Fibroblast of pulmonary artery (primary cell): ENCODE results near the gene ABTB2.

ENCODE experiments used
- DNase-seq: peaks from one replicate; pipeline ENCODE4 v3.0.0-alpha.2; 2010; ENCODE audit warnings: low read depth
- H3K4me3 ChIP-seq: replicated peaks from 2 replicates; pipeline ENCODE4 v1.5.1; 2011; ENCODE audit warnings: low read depth, mild to moderate bottlenecking, control low read depth, low read length, moderate library complexity
- CTCF ChIP-seq: IDR thresholded peaks from 2 replicates; pipeline ENCODE4 v1.5.1; 2011; ENCODE audit warnings: mild to moderate bottlenecking, control low read depth, low read length, inconsistent platforms; ENCODE audit errors: missing control alignments

ABTB2 gene

DNA sequence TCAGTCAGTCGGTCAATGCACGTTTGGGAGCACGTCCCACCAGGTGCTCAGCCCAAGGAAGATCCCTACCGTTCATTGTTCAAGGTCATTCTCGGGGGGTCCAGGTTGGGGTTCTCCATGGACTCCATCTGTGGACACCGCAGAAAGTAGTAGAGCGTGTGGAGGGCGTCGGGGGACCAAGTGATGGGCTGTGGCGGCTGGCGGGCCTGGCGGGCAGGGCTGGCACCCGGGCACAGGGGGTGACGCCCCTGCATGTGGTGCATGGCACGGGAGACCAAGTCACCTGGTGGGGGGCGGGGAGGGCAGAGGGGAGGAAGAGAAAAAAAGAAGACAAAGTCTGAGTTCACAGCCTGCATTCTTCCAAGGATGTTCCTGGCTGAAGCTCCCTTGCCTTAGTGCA is 160.6 kb downstream of the ABTB2 start:
- TF ChIP-seq CTCF: no peak
- no peak for DNase-seq
- no peak overlapping the region for H3K4me3 ChIP-seq

GRCh38 chr11:34194576-34195335 is 163.1 kb downstream of the ABTB2 start:
- DNase-seq: no peak
- no peak for TF ChIP-seq CTCF
- no peak overlapping the region for H3K4me3 ChIP-seq

DNA sequence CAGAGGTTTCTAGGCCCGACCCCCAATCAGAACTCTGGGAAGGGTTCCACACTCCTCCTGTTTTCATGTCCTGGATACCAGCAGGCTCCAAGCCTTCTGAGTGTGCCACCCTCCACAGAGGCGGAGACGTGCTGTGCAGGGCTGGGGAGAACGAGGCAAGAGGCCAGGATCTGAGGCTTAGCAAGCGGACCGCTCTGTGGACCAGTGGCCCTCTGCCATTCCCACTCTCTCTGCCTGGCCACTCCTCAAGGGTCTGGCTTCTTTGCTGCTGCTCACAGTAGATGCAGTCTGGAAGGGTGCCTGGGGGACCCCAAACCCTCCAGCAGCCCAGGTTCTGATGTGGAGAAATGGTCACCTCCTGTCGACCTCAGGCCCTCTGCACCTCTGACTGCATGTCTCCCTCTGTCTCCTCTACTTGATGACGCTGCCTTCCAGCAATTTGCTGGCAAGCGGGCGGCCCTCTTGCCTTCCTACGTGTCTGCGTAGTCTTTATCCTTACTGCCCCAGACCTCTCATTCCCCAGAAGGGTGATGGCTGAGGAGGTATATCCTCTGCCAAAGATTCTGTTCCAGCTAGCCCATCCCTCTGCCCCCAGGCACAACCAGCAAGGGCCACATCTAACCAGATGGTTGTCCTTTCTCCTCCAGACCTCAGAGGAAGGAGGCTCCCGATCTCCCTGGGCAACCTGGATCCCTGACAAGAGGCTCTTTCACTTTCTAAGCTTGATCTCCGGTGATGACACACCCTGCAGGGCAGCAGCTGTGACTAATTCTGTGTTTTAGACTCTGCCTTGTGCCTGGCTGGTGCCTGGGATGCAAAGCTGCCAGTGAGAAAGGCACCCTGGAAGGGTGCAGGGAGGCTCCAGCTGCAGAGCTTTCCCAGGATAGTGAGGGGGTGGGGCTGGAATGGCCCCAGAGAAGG is 165.1 kb downstream of the ABTB2 start:
- peak overlapping the region; percentile 36 for H3K4me3 ChIP-seq
- no peak for TF ChIP-seq CTCF

DNA sequence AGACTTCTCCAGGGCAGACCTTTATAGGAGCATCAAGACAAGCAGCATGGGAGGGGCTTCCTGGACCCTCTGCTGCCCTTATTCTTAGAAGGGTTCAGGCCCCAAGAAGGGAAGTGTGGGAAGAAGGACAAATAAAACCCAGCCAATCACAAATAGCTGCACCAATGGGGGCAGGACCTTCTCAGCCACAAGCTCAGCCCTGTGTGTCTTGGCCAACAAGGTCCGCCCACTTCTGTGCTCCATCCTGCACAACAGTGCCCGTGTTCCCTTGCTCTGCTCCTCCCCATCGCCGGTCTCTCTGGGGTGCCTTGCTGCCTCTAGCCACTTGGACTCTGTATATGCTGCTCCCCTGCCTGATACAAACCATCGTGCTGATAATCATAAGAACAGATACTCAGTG is 166.2 kb downstream of the ABTB2 start:
- no peak overlapping the region for H3K4me3 ChIP-seq
- DNase-seq: no peak
- TF ChIP-seq CTCF: no peak

More for the DNA sequence above, 165.1 kb downstream of the ABTB2 start:
- peak; percentile 88 for DNase-seq

DNA sequence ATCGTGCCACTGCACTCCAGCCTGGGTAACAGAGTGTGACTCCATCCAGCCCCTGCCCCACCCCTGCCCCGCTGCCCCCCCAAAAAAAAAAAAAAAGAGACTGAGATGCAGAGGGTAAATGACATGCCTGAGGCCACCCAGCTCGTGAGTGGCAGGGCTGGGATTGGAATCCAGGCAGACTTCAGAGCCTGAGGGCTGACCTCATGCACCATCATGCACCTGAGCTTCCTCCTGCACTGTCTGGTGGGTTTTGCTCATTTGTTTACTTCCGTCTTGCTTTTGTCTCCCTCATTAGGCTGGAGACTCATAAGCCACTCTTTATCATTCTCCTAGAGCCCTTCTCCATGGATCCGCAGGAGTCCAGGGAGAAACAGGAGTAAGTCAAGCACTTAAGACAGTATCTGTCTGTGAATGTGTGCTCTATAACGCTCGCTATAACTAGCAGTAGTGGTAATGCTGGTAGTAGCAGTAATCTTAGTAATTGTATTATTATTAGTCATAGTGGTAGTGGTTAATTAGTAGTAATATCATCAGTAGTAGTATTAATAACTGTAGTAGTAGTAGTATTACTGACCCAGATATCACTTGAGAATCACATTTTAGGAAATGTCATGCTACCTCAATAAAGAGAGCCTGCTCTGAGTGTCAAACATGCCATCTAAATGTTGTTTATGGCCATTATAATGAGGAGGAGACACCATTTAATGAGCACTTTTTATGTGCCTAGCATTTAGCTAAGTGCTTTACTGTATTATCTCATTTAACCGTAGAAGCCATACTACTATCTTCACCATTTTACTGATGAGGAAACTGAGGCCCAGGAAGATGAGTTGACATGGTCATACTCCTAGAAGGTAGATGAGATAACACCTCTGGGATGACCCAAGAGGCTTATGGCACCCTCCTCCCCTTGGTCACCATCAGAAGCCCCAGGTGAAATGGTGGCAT is 167.3 kb downstream of the ABTB2 start:
- TF ChIP-seq CTCF: no peak
- no peak for DNase-seq
- no peak overlapping the region for H3K4me3 ChIP-seq

GRCh38 chr11:34189191-34189590 is 168.6 kb downstream of the ABTB2 start:
- DNase-seq: no peak
- H3K4me3 ChIP-seq: no peak overlapping the region
- TF ChIP-seq CTCF: no peak
